Neural progenitor cell (in vitro differentiated cells): ENCODE results near the gene ESPL1. TPM values are rescaled to one million over a fixed set of nuclear protein-coding genes. Genes with fewer than 3 reads are reported as not detected.

Experiments
- DNase-seq: peaks from one replicate; pipeline ENCODE4 v3.0.0-alpha.2; 2016; ENCODE audit warnings: low spot score
- H2AFZ ChIP-seq: fragments of 200-600 bp; sonication (generic); replicated peaks from 2 replicates; pipeline ENCODE4 v1.6.1; 2016; ENCODE audit warnings: antibody characterized with exemption
- H3F3A ChIP-seq: fragments of 200-600 bp; sonication (generic); 2 replicates; pipeline ENCODE4 v1.6.1; 2016; ENCODE audit warnings: antibody characterized with exemption, low read depth
- H3K27ac ChIP-seq: fragments of 200-600 bp; sonication (generic); 2 replicates; pipeline ENCODE4 v1.5.1; 2016; ENCODE audit warnings: mild to moderate bottlenecking
- H3K27me3 ChIP-seq: fragments of 200-600 bp; sonication (generic); 2 replicates; pipeline ENCODE4 v1.6.1; 2016; ENCODE audit warnings: mild to moderate bottlenecking, moderate library complexity
- H3K36me3 ChIP-seq: fragments of 200-600 bp; sonication (generic); 2 replicates; pipeline ENCODE4 v1.5.1; 2016
- H3K4me1 ChIP-seq: fragments of 200-600 bp; sonication (generic); 2 replicates; pipeline ENCODE4 v1.6.1; 2016; ENCODE audit warnings: mixed run types
- H3K4me2 ChIP-seq: fragments of 200-600 bp; sonication (generic); 2 replicates; pipeline ENCODE4 v1.6.1; 2016
- H3K4me3 ChIP-seq: fragments of 200-600 bp; sonication (generic); 2 replicates; pipeline ENCODE4 v1.5.1; 2016
- H3K79me2 ChIP-seq: fragments of 200-600 bp; sonication (generic); 2 replicates; pipeline ENCODE4 v1.6.1; 2016; ENCODE audit warnings: low read depth
- H3K9ac ChIP-seq: fragments of 200-600 bp; sonication (generic); 2 replicates; pipeline ENCODE4 v1.6.1; 2016
- H3K9me3 ChIP-seq: fragments of 200-600 bp; sonication (generic); 2 replicates; pipeline ENCODE4 v1.5.1; 2016; ENCODE audit warnings: low read depth
- H4K20me1 ChIP-seq: fragments of 200-600 bp; sonication (generic); 2 replicates; pipeline ENCODE4 v1.6.1; 2016; ENCODE audit warnings: low read depth
- H3K27ac Mint-ChIP-seq: 3 replicates; pipeline ENCODE4 v1.8.0; 2021; ENCODE audit warnings: mixed read lengths
- H3K27me3 Mint-ChIP-seq: 2 replicates; pipeline ENCODE4 v1.8.0; 2022; ENCODE audit warnings: low read depth, mild to moderate bottlenecking, inconsistent platforms, moderate library complexity, mixed read lengths; ENCODE audit not compliant: insufficient read depth
- H3K36me3 Mint-ChIP-seq: 3 replicates; pipeline ENCODE4 v1.8.0; 2021; ENCODE audit warnings: mixed read lengths
- H3K4me1 Mint-ChIP-seq: 3 replicates; pipeline ENCODE4 v1.8.0; 2021; ENCODE audit warnings: mixed read lengths
- H3K4me3 Mint-ChIP-seq: 3 replicates; pipeline ENCODE4 v1.8.0; 2021; ENCODE audit warnings: mild to moderate bottlenecking, moderate library complexity, mixed read lengths
- H3K9me3 Mint-ChIP-seq: 3 replicates; pipeline ENCODE4 v1.8.0; 2020; ENCODE audit warnings: mixed read lengths
- CTCF ChIP-seq: fragments of 200-600 bp; sonication (generic); IDR thresholded peaks from 2 replicates; pipeline ENCODE4 v1.5.1; 2017; ENCODE audit warnings: antibody characterized with exemption, mild to moderate bottlenecking
- EZH2 ChIP-seq: fragments of 200-600 bp; sonication (generic); IDR thresholded peaks from 2 replicates; pipeline ENCODE4 v1.6.1; 2017; ENCODE audit warnings: antibody characterized with exemption, mild to moderate bottlenecking, moderate library complexity
- EZH2phosphoT487 ChIP-seq: fragments of 200-600 bp; sonication (generic); IDR thresholded peaks from 2 replicates; pipeline ENCODE4 v1.6.1; 2017; ENCODE audit warnings: antibody characterized with exemption
- total RNA-seq: library from RNA; depleted of rRNA; stranded (reverse); fragments of >200 nt; gene quantifications from 2 replicates; pipeline ENCODE4 v1.2.3, GENCODE V29; 2015; ENCODE audit warnings: low replicate concordance

The ESPL1 gene
- total RNA-seq, 1 donor from 2014 or later = 34.3 TPM

- H3K9ac ChIP-seq = no peak overlapping the region
- peaks cover 2% of the 10 kb centered on the region for H3K27me3 Mint-ChIP-seq
- H3K27ac Mint-ChIP-seq = no peak overlapping the region
- H3F3A ChIP-seq = peaks cover 8% of the 10 kb centered on the region
- H3K4me1 Mint-ChIP-seq = no peaks in the 10 kb centered on the region
- H3K36me3 ChIP-seq = peaks cover 4% of the 10 kb centered on the region
- no peak overlapping the region for H3K27ac ChIP-seq
- H3K36me3 Mint-ChIP-seq = peaks cover 30% of the 10 kb centered on the region
- no peak overlapping the region for H2AFZ ChIP-seq
- H3K9me3 ChIP-seq = no peaks in the 10 kb centered on the region
- no peaks in the 10 kb centered on the region for H3K27me3 ChIP-seq
- H3K4me3 ChIP-seq = no peak overlapping the region
- no peaks in the 10 kb centered on the region for H3K4me1 ChIP-seq
- TF ChIP-seq EZH2phosphoT487 = no peak
- no peak for TF ChIP-seq CTCF
- no peak for TF ChIP-seq EZH2
- H3K79me2 ChIP-seq = peaks cover 8% of the 10 kb centered on the region
- no peaks in the 10 kb centered on the region for H3K9me3 Mint-ChIP-seq
- DNase-seq = no peak
- no peak overlapping the region for H3K4me3 Mint-ChIP-seq
- no peaks in the 10 kb centered on the region for H4K20me1 ChIP-seq
- H3K4me2 ChIP-seq = no peak overlapping the region
Observed at GRCh38 chr12:53306826-53307225, 38.7 kb downstream of the ESPL1 start.

GRCh38 chr12:53308276-53308675 lies 40.2 kb downstream of the ESPL1 start:
- H3F3A ChIP-seq = peaks cover 7% of the 10 kb centered on the region
- H3K4me3 ChIP-seq = no peak overlapping the region
- Mint-ChIP-seq H3K4me3 (no peak overlapping the region), H3K27me3 (peaks cover 2% of the 10 kb centered on the region), H3K36me3 (peaks cover 30% of the 10 kb centered on the region), H3K27ac (no peak overlapping the region), H3K4me1 (no peaks in the 10 kb centered on the region), H3K9me3 (no peaks in the 10 kb centered on the region)
- no peaks in the 10 kb centered on the region for H3K79me2 ChIP-seq
- no peaks in the 10 kb centered on the region for H3K27me3 ChIP-seq
- no peaks in the 10 kb centered on the region for H3K36me3 ChIP-seq
- no peak for DNase-seq
- no peak overlapping the region for H3K4me2 ChIP-seq
- no peak for TF ChIP-seq EZH2
- no peak for TF ChIP-seq EZH2phosphoT487
- no peak for TF ChIP-seq CTCF
- H4K20me1 ChIP-seq = no peaks in the 10 kb centered on the region
- no peak overlapping the region for H2AFZ ChIP-seq
- no peaks in the 10 kb centered on the region for H3K9me3 ChIP-seq
- no peak overlapping the region for H3K27ac ChIP-seq
- no peaks in the 10 kb centered on the region for H3K4me1 ChIP-seq
- H3K9ac ChIP-seq = no peak overlapping the region

- H3F3A ChIP-seq = no peaks in the 10 kb centered on the region
- Mint-ChIP-seq H3K4me3 (no peak overlapping the region), H3K36me3 (peaks cover 29% of the 10 kb centered on the region), H3K27me3 (no peaks in the 10 kb centered on the region), H3K9me3 (no peaks in the 10 kb centered on the region), H3K27ac (no peak overlapping the region), H3K4me1 (no peaks in the 10 kb centered on the region)
- no peaks in the 10 kb centered on the region for H3K4me1 ChIP-seq
- no peaks in the 10 kb centered on the region for H3K27me3 ChIP-seq
- H3K9me3 ChIP-seq = no peaks in the 10 kb centered on the region
- H3K36me3 ChIP-seq = no peaks in the 10 kb centered on the region
- H3K4me2 ChIP-seq = no peak overlapping the region
- no peak overlapping the region for H3K4me3 ChIP-seq
- H3K79me2 ChIP-seq = no peaks in the 10 kb centered on the region
- H2AFZ ChIP-seq = no peak overlapping the region
- H3K9ac ChIP-seq = no peak overlapping the region
- no peak overlapping the region for H3K27ac ChIP-seq
- TF ChIP-seq EZH2 (no peak), EZH2phosphoT487 (no peak), CTCF (no peak)
- DNase-seq = no peak
- H4K20me1 ChIP-seq = no peaks in the 10 kb centered on the region
Observed at GRCh38 chr12:53313996-53314395, 45.9 kb downstream of the ESPL1 start.
